C4-2B (cell line): ENCODE measurements around the gene ZNF410.

Experiments
- H3K27ac ChIP-seq: fragments of 450-650 bp; 2 replicates; pipeline ENCODE4 v1.5.1; 2017
- ZFX ChIP-seq: fragments of 450-650 bp; IDR thresholded peaks from 2 replicates; pipeline ENCODE4 v1.6.1; 2017
- TF ChIP-seq, protein P1 (sequence below): fragments of 450-650 bp; conservative IDR thresholded peaks from 2 replicates; pipeline ENCODE4 v1.5.1; 2017; ENCODE audit warnings: mild to moderate bottlenecking

Gene ZNF410

DNA sequence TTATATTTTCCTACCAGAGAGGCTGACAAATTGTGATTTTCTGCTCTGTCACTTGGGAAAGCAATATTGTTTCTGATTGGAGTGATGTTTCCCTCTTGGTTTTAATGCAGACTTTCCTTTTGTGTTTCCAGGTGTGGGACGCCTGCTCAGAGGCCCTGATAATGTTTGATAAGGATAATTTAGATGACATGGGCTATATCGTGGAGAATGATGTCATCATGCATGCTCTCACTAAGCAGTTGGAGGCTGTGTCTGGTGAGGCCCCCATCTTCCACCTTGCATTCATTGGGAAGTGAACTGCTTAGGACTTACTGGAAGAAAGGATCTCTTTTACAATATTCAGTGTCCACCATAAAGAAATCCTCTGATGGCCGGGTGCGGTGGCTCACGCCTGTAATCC lies 69.0 kb downstream of the ZNF410 start:
- H3K27ac ChIP-seq, result no peak overlapping the region
- TF ChIP-seq, protein P1, sequence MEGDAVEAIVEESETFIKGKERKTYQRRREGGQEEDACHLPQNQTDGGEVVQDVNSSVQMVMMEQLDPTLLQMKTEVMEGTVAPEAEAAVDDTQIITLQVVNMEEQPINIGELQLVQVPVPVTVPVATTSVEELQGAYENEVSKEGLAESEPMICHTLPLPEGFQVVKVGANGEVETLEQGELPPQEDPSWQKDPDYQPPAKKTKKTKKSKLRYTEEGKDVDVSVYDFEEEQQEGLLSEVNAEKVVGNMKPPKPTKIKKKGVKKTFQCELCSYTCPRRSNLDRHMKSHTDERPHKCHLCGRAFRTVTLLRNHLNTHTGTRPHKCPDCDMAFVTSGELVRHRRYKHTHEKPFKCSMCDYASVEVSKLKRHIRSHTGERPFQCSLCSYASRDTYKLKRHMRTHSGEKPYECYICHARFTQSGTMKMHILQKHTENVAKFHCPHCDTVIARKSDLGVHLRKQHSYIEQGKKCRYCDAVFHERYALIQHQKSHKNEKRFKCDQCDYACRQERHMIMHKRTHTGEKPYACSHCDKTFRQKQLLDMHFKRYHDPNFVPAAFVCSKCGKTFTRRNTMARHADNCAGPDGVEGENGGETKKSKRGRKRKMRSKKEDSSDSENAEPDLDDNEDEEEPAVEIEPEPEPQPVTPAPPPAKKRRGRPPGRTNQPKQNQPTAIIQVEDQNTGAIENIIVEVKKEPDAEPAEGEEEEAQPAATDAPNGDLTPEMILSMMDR, result no peak
- no peak for TF ChIP-seq ZFX

DNA sequence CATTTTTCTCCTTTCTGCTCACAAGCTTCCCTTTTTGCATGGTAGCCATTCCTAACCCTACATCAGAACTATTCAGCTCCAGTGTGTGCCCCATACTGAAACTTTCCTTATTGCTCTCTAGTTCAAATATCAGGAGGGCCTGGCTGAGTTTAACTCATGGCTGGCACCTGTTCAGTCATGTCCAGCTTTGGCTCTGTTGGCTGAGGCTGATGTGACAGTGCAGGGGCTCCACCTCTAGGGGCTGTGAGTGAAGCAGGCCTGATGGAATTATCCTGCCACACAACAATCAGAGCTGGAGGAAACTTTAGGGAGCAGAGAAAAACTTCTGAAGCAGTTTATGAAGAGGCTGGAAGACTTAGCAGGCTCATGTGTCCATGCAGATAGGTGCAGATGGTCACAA lies 71.9 kb downstream of the ZNF410 start:
- H3K27ac ChIP-seq, result no peak overlapping the region
- TF ChIP-seq ZFX, result no peak
- TF ChIP-seq, protein P1, result no peak

DNA sequence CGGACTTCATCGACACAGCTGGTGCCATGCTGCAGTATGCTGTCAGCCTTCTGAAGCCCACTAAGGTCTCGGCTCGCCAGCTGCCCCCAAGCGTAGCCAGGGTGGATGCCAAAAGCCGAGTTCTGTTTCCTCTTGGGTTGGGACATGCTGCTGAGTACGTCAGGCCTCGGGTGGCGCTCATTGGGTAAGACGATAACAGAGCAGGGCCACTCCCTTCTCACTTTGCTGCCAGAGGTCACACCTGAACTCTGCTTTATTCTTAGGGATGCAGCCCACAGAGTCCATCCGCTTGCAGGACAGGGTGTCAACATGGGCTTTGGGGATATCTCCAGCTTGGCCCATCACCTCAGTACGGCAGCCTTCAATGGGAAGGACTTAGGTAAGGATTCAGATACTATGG lies 74.5 kb downstream of the ZNF410 start:
- TF ChIP-seq, protein P1, result no peak
- TF ChIP-seq ZFX, result no peak

DNA sequence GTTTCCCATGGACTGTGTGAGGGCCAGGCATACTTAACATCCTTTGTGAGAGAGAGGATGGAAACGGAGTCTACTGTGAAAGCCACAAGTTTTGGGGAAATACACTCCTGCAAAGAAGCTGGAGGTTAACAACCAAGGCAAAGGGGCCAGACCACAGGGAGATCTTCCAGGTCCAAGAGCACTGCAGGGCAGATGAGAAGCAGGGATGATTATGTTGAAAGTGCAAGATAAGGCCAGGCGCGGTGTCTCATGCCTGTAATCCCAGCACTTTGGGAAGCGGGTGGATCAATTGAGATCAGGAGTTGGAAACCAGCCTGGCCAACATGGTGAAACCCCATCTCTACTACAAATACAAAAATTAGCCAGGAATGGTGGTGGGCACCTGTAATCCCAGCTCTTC lies 78.6 kb downstream of the ZNF410 start:
- no peak overlapping the region for H3K27ac ChIP-seq

More for the DNA sequence above, 74.5 kb downstream of the ZNF410 start:
- no peak overlapping the region for H3K27ac ChIP-seq

DNA sequence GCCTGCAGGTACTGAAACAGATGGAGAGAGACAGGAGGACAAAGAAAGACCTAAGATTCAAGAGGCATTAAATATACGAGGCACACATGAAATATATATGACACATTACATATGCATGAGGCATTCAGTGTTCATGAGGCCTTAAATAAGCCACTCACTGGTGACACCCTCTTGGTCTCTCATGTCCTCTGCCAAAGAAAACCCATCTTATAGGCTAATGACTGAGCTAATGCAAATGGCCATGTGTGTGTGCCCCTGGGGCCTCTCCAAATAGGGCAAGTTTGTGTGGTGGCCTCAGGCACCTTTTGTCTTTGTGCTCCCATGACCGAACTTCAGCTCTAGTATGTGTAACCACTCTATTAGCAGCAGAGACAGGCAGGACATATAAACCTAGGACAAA lies 82.2 kb downstream of the ZNF410 start:
- H3K27ac ChIP-seq, result no peak overlapping the region
- TF ChIP-seq, protein P1, result no peak
- no peak for TF ChIP-seq ZFX

More for the DNA sequence above, 78.6 kb downstream of the ZNF410 start:
- TF ChIP-seq, protein P1, result no peak
- TF ChIP-seq ZFX, result no peak

DNA sequence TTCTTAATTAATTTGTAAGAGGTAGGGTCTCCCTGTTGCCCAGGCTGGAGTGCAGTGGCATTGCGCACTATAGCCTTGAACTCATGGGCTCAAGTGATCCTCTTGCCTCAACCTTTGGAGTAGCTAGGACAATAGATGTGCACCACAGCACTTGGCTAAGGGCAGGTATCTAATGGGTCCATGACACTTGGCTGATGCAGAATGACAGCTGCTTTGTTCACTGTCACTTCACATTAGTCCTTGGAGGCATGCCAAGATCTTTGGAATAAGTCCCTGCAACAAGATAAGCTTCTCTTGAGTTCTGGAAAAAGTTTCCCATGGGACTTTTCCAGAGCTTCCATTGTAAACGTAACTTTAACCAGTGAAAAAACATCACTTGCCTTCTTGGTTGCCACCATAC lies 86.8 kb downstream of the ZNF410 start:
- no peak overlapping the region for H3K27ac ChIP-seq
- TF ChIP-seq ZFX, result no peak
- TF ChIP-seq, protein P1, result no peak

DNA sequence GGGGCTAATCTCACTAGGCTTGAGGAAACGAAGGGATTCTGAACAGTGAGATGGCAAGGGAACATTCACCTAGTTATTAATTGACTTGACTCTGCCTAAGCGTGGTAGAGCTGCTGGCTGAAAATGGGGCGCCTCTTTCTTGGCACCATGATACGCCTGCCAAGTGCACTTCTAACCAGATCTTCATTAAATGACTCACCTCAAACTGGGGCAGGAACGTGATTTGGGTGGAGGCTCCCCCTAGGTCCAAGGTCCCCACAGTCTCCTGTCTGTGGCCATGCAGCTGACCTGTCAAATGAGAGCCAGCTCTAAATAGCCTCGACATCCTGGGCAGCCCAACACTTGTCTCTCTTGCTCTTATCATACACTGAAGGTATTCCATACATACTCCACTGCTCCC lies 89.5 kb downstream of the ZNF410 start:
- peak overlapping the region; percentile 71 for H3K27ac ChIP-seq
- no peak for TF ChIP-seq ZFX
- TF ChIP-seq, protein P1, result no peak
